Mononuclear cell (primary cell): ENCODE results near the gene TBCD. TPM values are rescaled to one million over a fixed set of nuclear protein-coding genes. Genes with fewer than 3 reads are reported as not detected.

ENCODE experiments used
- H3K27me3 ChIP-seq: 2 replicates; pipeline ENCODE4 v1.6.0; 2011; ENCODE audit warnings: low read length, control low read depth; ENCODE audit not compliant: insufficient read depth
- H3K4me1 ChIP-seq: 2 replicates; pipeline ENCODE4 v1.5.1; 2011; ENCODE audit warnings: mild to moderate bottlenecking, low read length, control low read depth; ENCODE audit not compliant: insufficient read depth
- H3K4me3 ChIP-seq: 2 replicates; pipeline ENCODE4 v1.5.1; 2011; ENCODE audit warnings: mild to moderate bottlenecking, low read length, moderate library complexity
- H3K9me3 ChIP-seq: 2 replicates; pipeline ENCODE4 v1.5.1; 2011; ENCODE audit warnings: low read depth, mild to moderate bottlenecking, control low read depth, low read length
- total RNA-seq: library from RNA; depleted of rRNA; stranded (reverse); fragments of >200 nt; gene quantifications from one replicate; pipeline ENCODE4 v1.2.3, GENCODE V29; 2012

The TBCD gene
- total RNA-seq, 1 donor, result 20.5 TPM

GRCh38 chr17:82884970-82885353, 133.1 kb downstream of the TBCD start:
- Histone ChIP-seq H3K27me3 (no peaks in the 10 kb centered on the region), H3K4me3 (no peak overlapping the region), H3K4me1 (peaks cover 72% of the 10 kb centered on the region), H3K9me3 (no peaks in the 10 kb centered on the region)

- no peaks in the 10 kb centered on the region for H3K9me3 ChIP-seq
- no peak overlapping the region for H3K4me3 ChIP-seq
- no peaks in the 10 kb centered on the region for H3K27me3 ChIP-seq
- H3K4me1 ChIP-seq, result peaks cover 57% of the 10 kb centered on the region
Measured at GRCh38 chr17:82887255-82888164, 135.6 kb downstream of the TBCD start.

- peaks cover 57% of the 10 kb centered on the region for H3K4me1 ChIP-seq
Measured at GRCh38 chr17:82888583-82889495, 137.0 kb downstream of the TBCD start.

GRCh38 chr17:82889496-82890338, 137.9 kb downstream of the TBCD start:
- Histone ChIP-seq H3K27me3 (no peaks in the 10 kb centered on the region), H3K4me3 (no peak overlapping the region), H3K9me3 (no peaks in the 10 kb centered on the region), H3K4me1 (peaks cover 54% of the 10 kb centered on the region)

More at GRCh38 chr17:82888583-82889495, 137.0 kb downstream of the TBCD start:
- no peaks in the 10 kb centered on the region for H3K27me3 ChIP-seq
- no peak overlapping the region for H3K4me3 ChIP-seq
- no peaks in the 10 kb centered on the region for H3K9me3 ChIP-seq

GRCh38 chr17:82890339-82890730, 138.5 kb downstream of the TBCD start:
- no peak overlapping the region for H3K4me3 ChIP-seq

GRCh38 chr17:82890926-82891678, 139.2 kb downstream of the TBCD start:
- Histone ChIP-seq H3K27me3 (no peaks in the 10 kb centered on the region), H3K4me3 (no peak overlapping the region), H3K9me3 (no peaks in the 10 kb centered on the region), H3K4me1 (peaks cover 43% of the 10 kb centered on the region)

More at GRCh38 chr17:82890339-82890730, 138.5 kb downstream of the TBCD start:
- H3K9me3 ChIP-seq, result no peaks in the 10 kb centered on the region
- H3K27me3 ChIP-seq, result no peaks in the 10 kb centered on the region
- peaks cover 51% of the 10 kb centered on the region for H3K4me1 ChIP-seq

- no peaks in the 10 kb centered on the region for H3K9me3 ChIP-seq
- no peaks in the 10 kb centered on the region for H3K27me3 ChIP-seq
- no peak overlapping the region for H3K4me3 ChIP-seq
- peaks cover 38% of the 10 kb centered on the region for H3K4me1 ChIP-seq
Measured at GRCh38 chr17:82891911-82892310, 140.0 kb downstream of the TBCD start.

GRCh38 chr17:82892899-82893565, 141.2 kb downstream of the TBCD start:
- Histone ChIP-seq H3K27me3 (no peaks in the 10 kb centered on the region), H3K9me3 (no peaks in the 10 kb centered on the region), H3K4me3 (no peak overlapping the region), H3K4me1 (peaks cover 29% of the 10 kb centered on the region)

- Histone ChIP-seq H3K4me3 (no peak overlapping the region), H3K4me1 (peaks cover 29% of the 10 kb centered on the region), H3K9me3 (no peaks in the 10 kb centered on the region), H3K27me3 (no peaks in the 10 kb centered on the region)
Measured at GRCh38 chr17:82893779-82894178, 141.9 kb downstream of the TBCD start.

- H3K4me3 ChIP-seq, result no peak overlapping the region
- H3K9me3 ChIP-seq, result no peaks in the 10 kb centered on the region
- no peaks in the 10 kb centered on the region for H3K27me3 ChIP-seq
- peaks cover 29% of the 10 kb centered on the region for H3K4me1 ChIP-seq
Measured at GRCh38 chr17:82894389-82894788, 142.5 kb downstream of the TBCD start.

- H3K4me3 ChIP-seq, result no peak overlapping the region
- no peaks in the 10 kb centered on the region for H3K9me3 ChIP-seq
- no peaks in the 10 kb centered on the region for H3K27me3 ChIP-seq
- peaks cover 29% of the 10 kb centered on the region for H3K4me1 ChIP-seq
Measured at GRCh38 chr17:82895087-82895486, 143.2 kb downstream of the TBCD start.

GRCh38 chr17:82896071-82897000, 144.5 kb downstream of the TBCD start:
- Histone ChIP-seq H3K27me3 (no peaks in the 10 kb centered on the region), H3K4me3 (no peak overlapping the region), H3K9me3 (no peaks in the 10 kb centered on the region), H3K4me1 (peaks cover 29% of the 10 kb centered on the region)
